T-helper 2 cell (primary cell): ENCODE data around the gene RNF39.
"Not testable (repeated sequence)": the region's sequence is repeated elsewhere in the genome, so short reads cannot be mapped to it uniquely, and the experiment has no call there.

ENCODE experiments used
- DNase-seq, 5 experiments: peaks; one replicate each; pipeline versions ENCODE4 v3.0.0 to v3.0.0-alpha.2; 2012 to 2022
- total RNA-seq, 2 donors: gene quantifications; one replicate each; lab custom pipeline; 2026; lab: John Stamatoyannopoulos, UW

Gene RNF39
- total RNA-seq = 0 to 0.07 reads per million in 2 donors

- DNase-seq = peak in 1 of 5 experiments; percentile 31
Observed at GRCh38 chr6:30075094-30075789, at the start of gene RNF39. Gene RNF39 (minus strand): TSS chr6:30075769. CDS start chr6:30075585, 184 bp downstream.

GRCh38 chr6:30122515-30122914, 46.9 kb upstream of the RNF39 start:
- DNase-seq = no peak

- DNase-seq = no peak
Observed at GRCh38 chr6:30121446-30122366, 46.1 kb upstream of the RNF39 start.

GRCh38 chr6:30118691-30119090, 43.1 kb upstream of the RNF39 start:
- not testable (repeated sequence) for DNase-seq

- no peak for DNase-seq
Observed at GRCh38 chr6:30116724-30117123, 41.2 kb upstream of the RNF39 start.

- no peak for DNase-seq
Observed at GRCh38 chr6:30113841-30114240, 38.3 kb upstream of the RNF39 start.

GRCh38 chr6:30113003-30113759, 37.6 kb upstream of the RNF39 start, which contains the start of gene TRIM31:
Gene TRIM31 (minus strand): TSS chr6:30113090. CDS start chr6:30112805, 285 bp downstream.
- no peak for DNase-seq

GRCh38 chr6:30112402-30112994, 36.9 kb upstream of the RNF39 start:
- no peak for DNase-seq

- no peak for DNase-seq
Observed at GRCh38 chr6:30111266-30111856, 35.8 kb upstream of the RNF39 start.

- no peak for DNase-seq
Observed at GRCh38 chr6:30104661-30105060, 29.1 kb upstream of the RNF39 start.

GRCh38 chr6:30103872-30104179, 28.3 kb upstream of the RNF39 start:
- no peak for DNase-seq

- DNase-seq = peak; percentile 49 to 84 (median 72)
Observed at GRCh38 chr6:30102970-30103871, 27.7 kb upstream of the RNF39 start.

GRCh38 chr6:30102414-30102969, 26.9 kb upstream of the RNF39 start:
- no peak for DNase-seq

GRCh38 chr6:30101444-30102413, 26.2 kb upstream of the RNF39 start:
- DNase-seq = peak; percentile 41 to 60 (median 51)

GRCh38 chr6:30100585-30101443, 25.2 kb upstream of the RNF39 start:
- DNase-seq = no peak

GRCh38 chr6:30100154-30100553, 24.6 kb upstream of the RNF39 start:
- DNase-seq = no peak

- no peak for DNase-seq
Observed at GRCh38 chr6:30097902-30098768, 22.6 kb upstream of the RNF39 start.
